Measurements from ENCODE around the gene HNMT. TPM values are rescaled to one million over a fixed set of nuclear protein-coding genes. Genes with fewer than 3 reads are reported as not detected.
"Not testable (repeated sequence)": the region's sequence is repeated elsewhere in the genome, so short reads cannot be mapped to it uniquely, and the experiment has no call there.

Gene HNMT
- 64.0 TPM for total RNA-seq

GRCh38 chr2:137964066-137964858 is at the start of gene HNMT:
HNMT (plus strand) TSS chr2:137964473; CDS start chr2:137964492, 19 bp downstream.
- FAIRE-seq (no peak), DNase-seq (ENCODE audit: low spot score in 2 of 2) (peak in 1 of 2 donors; percentile 10)

GRCh38 chr2:137921105-137921880 is 43.0 kb upstream of the HNMT start:
- no peak for FAIRE-seq

GRCh38 chr2:137922171-137922570 is 42.1 kb upstream of the HNMT start:
- DNase-seq (ENCODE audit: low spot score in 2 of 2); FAIRE-seq: not testable (repeated sequence)

More at GRCh38 chr2:137921105-137921880, 43.0 kb upstream of the HNMT start:
- DNase-seq (ENCODE audit: low spot score in 2 of 2), result no peak

- DNase-seq (ENCODE audit: low spot score in 2 of 2), result no peak
- FAIRE-seq, result no peak
Measured at GRCh38 chr2:137924019-137924418, 40.3 kb upstream of the HNMT start.

DNA sequence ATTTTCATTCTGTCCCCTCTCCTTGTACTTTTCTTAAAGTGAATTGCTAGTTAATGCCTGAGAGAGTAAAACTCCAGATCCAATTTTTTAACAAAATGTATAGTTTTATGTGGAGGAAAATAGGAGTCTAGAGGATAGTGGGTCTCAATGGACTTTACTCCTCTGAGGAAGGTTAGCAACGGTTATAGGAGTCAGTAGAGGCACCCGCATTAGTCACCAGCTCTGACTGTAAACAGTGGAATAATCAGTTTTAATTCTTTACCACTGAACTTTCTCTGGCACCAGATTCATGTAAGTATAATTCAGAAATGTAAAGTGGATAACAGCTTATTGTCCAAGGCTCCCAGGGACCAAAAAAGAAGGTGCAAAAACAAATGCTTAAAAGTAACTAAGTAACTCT is 38.7 kb upstream of the HNMT start:
- DNase-seq (ENCODE audit: low spot score in 2 of 2), result no peak
- FAIRE-seq, result no peak

DNA sequence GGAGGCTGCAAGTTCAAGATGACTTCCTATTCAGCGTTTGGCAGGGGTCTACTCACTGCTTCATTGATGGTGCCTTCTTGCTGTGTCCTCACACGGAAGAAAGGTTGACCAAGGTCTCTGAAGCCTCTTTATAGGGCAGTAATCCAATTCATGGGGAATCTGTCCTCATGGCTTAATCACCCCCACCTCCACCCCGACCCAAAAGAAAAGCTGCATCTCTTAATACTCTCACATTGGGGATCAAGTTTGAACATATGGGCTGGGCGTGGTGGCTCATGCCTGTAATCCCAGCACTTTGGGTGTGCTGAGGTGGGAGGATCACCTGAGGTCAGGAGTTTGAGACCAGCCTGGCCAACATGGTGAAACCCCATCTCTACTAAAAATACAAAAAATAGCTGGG is 36.4 kb upstream of the HNMT start:
- FAIRE-seq, result no peak

GRCh38 chr2:137928547-137929518 is 35.4 kb upstream of the HNMT start:
- DNase-seq (ENCODE audit: low spot score in 2 of 2) (no peak), FAIRE-seq (no peak)

More for the DNA sequence above, 36.4 kb upstream of the HNMT start:
- no peak for DNase-seq (ENCODE audit: low spot score in 2 of 2)

GRCh38 chr2:137929519-137929916 is 34.8 kb upstream of the HNMT start:
- no peak for FAIRE-seq
- no peak for DNase-seq (ENCODE audit: low spot score in 2 of 2)

DNA sequence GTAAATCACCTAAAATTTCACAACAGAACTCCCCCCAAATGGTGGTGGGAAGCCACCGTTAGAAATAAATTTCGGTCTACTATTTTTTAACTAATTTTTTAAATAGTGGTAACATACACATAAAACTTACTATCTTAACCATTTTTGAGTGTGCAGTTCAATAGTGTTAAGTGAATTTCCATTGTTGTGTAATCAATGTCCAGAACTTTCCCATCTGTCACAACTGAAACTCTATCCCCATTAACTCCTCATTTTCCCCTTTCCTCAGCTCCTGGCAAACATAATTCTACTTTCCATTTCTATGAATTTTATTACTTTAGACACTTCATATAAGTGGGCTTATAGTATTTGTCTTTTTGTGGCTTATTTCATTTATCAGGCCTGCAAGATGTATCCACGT is 34.1 kb upstream of the HNMT start:
- FAIRE-seq, result no peak
- no peak for DNase-seq (ENCODE audit: low spot score in 2 of 2)

DNA sequence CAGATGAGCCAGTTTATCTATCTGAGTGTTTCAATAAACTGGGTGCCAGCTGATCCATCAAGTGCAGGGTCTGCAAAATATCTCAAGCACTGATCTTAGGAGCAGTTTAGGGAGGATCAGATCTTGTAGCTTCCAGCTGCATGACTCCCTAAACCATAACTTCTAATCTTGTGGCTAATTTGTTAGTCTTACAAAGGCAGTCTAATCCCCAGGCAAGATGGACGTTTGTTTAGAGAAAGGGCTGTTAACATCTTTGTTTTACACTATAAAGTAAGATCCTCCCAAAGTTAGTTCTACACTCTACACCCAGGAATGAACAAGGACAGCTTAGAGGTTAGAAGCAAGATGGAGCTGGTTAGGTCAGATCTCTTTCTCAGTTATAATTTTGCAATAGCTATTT is 28.7 kb upstream of the HNMT start:
- no peak for FAIRE-seq
- DNase-seq (ENCODE audit: low spot score in 2 of 2), result no peak

GRCh38 chr2:137937246-137937645 is 27.0 kb upstream of the HNMT start:
- no peak for DNase-seq (ENCODE audit: low spot score in 2 of 2)
- FAIRE-seq, result no peak

GRCh38 chr2:137937778-137938177 is 26.5 kb upstream of the HNMT start:
- DNase-seq (ENCODE audit: low spot score in 2 of 2), result no peak
- no peak for FAIRE-seq

DNA sequence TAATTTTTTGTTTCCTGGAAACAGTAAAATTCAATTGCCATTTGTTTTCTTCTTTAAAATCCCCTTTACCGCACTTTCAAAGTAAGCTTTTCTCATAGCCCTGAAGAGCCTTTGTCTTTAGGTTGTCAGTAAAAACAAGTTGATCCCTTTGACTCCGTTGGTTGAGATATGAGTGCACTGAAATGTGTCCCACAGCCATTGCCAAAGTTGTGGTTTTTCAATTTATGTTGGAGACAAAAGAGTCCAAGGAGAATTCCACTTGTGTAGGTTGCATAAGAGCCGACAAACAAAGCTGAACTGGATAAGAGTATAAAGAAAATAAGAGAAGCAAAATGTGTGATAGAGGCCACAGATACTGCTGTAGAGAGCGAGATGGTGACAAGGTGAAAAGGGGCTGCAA is 26.1 kb upstream of the HNMT start:
- no peak for FAIRE-seq

GRCh38 chr2:137939026-137939425 is 25.2 kb upstream of the HNMT start:
- FAIRE-seq (no peak), DNase-seq (ENCODE audit: low spot score in 2 of 2) (no peak)

More for the DNA sequence above, 26.1 kb upstream of the HNMT start:
- no peak for DNase-seq (ENCODE audit: low spot score in 2 of 2)

GRCh38 chr2:137940154-137940553 is 24.1 kb upstream of the HNMT start:
- DNase-seq (ENCODE audit: low spot score in 2 of 2) (no peak), FAIRE-seq (no peak)

DNA sequence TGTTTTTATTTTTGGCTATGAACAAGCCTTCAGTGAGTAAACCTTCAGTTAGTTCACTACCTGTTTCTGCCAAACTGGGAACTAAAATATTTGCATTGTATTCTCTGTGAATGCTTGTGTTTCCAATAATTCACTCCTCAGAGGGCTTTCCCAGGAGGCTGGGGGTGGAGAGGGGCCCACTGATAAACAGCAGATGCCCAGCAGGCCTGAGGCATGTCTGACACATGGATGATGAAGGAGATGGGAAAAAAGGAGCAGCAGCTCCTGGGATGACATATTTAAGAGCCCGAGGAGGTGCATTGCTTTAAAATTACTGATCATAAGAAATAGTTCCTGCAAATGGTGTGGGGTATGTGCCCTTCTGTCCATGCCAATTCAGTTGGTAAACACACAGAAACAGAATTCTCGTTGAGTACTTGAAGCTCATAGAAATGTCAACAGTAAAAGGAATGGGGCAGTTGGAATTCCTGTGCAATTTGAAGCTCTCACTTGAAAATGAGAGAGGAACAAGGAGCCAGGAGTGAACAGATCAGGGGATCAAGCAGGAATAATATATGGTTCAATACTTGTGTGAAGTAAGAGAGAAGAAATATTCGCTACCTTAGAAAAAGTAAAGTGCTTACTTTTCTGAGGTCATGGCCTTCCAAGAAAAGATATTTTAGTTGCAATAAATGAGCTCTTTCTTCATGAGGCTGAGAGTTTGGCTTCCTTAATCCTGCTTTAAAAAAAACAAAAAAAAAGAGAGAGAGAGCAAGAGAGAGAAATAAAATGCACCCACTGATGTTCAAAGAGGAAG is 22.0 kb upstream of the HNMT start:
- FAIRE-seq (no peak), DNase-seq (ENCODE audit: low spot score in 2 of 2) (no peak)

DNA sequence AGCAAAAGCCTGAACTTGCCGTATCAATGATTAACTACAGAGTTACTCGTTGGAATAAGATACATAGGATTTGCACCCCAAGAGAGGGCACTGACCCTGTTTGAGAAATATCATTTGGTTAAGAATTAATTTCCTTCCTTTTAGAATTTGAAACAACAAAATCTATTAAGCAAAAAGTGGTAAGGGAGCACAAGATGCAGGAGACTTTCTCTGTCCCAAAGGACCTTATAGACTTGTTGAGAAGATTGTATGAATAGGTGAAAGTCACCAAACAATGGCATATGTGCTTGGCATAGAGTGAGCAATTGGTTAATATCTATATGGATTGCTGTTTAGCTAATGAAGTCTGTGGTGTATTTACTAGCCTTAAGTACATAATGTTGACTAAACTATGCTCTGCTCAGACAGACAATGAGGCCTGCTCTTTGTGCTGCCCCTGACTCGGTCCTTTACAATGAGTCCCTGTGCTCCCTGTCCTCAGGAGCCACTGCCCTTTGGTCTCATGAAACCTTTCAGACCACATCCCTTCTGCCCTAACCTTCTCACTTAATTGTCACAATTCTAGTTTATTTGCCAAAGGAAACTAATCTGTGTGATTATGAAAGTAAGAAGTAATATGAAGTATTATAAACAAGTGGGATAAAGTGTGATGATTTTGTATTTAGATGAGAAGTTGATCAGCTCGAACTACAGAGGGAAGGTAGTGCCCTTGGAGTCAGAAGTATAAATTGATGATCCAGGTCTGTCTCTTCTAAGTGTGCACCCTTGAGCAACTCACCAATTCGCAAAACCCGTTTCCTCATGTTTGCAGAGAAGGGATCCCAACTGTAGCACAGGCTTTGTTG is 21.2 kb upstream of the HNMT start:
- no peak for FAIRE-seq
- no peak for DNase-seq (ENCODE audit: low spot score in 2 of 2)

GRCh38 chr2:137943678-137944347 is 20.5 kb upstream of the HNMT start:
- DNase-seq (ENCODE audit: low spot score in 2 of 2) (no peak), FAIRE-seq (no peak)

Measured in frontal cortex (tissue), 4 donors.